SK-N-SH (cell line): Measurements from ENCODE around the gene RRBP1. TPM values are rescaled to one million over a fixed set of nuclear protein-coding genes. Genes with fewer than 3 reads are reported as not detected.

Experiments used
- CTCF ChIA-PET: fragments of 300-600, 350-600 bp; formaldehyde crosslinking; extraction: SDS; loops from one replicate; lab custom pipeline; 2021; lab: Yijun Ruan, JAX
- POLR2A ChIA-PET: fragments of 350-600 bp; sonication (Branson Sonifier 250); formaldehyde crosslinking; extraction: SDS; loops from one replicate; lab custom pipeline; 2020; ENCODE audit warnings: antibody characterized with exemption, inconsistent platforms; lab: Yijun Ruan, JAX
- DNase-seq: peaks from one replicate; pipeline ENCODE4 v3.0.0; 2012
- H2AFZ ChIP-seq: fragments of 200-600 bp; sonication (generic); 2 replicates; pipeline ENCODE4 v1.8.1; 2016; ENCODE audit warnings: antibody characterized with exemption, mild to moderate bottlenecking, low read depth
- H3F3A ChIP-seq: fragments of 200-600 bp; sonication (generic); replicated peaks from 2 replicates; pipeline ENCODE3; 2016; ENCODE audit warnings: antibody characterized with exemption, mild to moderate bottlenecking; ENCODE audit not compliant: insufficient read depth
- H3K27ac ChIP-seq, 2 experiments: fragments of 200-500 bp in 1 of 2; fragments of 200-600 bp in 1 of 2; sonication (Bioruptor generic) in 1 of 2; sonication (generic), shearing (Covaris generic) in 1 of 2; 2 replicates each; pipeline versions ENCODE4 v1.5.1 to v1.6.1; 2014 to 2016; ENCODE audit warnings: low read depth in 2 of 2, inconsistent platforms in 1 of 2, low read length in 1 of 2, mild to moderate bottlenecking in 1 of 2, mixed read lengths in 1 of 2
- H3K27me3 ChIP-seq: fragments of 200-600 bp; sonication (generic), shearing (Covaris generic); 2 replicates; pipeline ENCODE4 v1.6.1; 2016; ENCODE audit warnings: mixed run types; ENCODE audit not compliant: insufficient read depth
- H3K36me3 ChIP-seq, 2 experiments: fragments of 200-500 bp in 1 of 2; fragments of 200-600 bp in 1 of 2; sonication (Bioruptor generic) in 1 of 2; sonication (generic) in 1 of 2; replicated peaks in 1 of 2; 2 replicates each; pipeline versions ENCODE3 to v1.5.1; 2014 to 2016; ENCODE audit warnings: low read length in 1 of 2, mild to moderate bottlenecking in 1 of 2; ENCODE audit not compliant: insufficient read depth in 2 of 2, control insufficient read depth in 1 of 2
- H3K4me1 ChIP-seq, 2 experiments: fragments of 200-500 bp in 1 of 2; fragments of 200-600 bp in 1 of 2; sonication (Bioruptor generic) in 1 of 2; sonication (generic), shearing (Covaris generic) in 1 of 2; 2 replicates each; pipeline versions ENCODE4 v1.5.1 to v1.6.1; 2014 to 2016; ENCODE audit warnings: low read depth in 1 of 2, low read length in 1 of 2, mixed run types in 1 of 2; ENCODE audit not compliant: insufficient read depth in 2 of 2, control insufficient read depth in 1 of 2
- H3K4me2 ChIP-seq: fragments of 200-600 bp; sonication (generic), shearing (Covaris generic); 2 replicates; pipeline ENCODE4 v1.6.1; 2017; ENCODE audit warnings: mixed run types
- H3K4me3 ChIP-seq, 2 experiments: fragments of 200-500 bp in 1 of 2; fragments of 200-600 bp in 1 of 2; sonication (Bioruptor generic) in 1 of 2; sonication (generic), shearing (Covaris generic) in 1 of 2; 2 replicates each; pipeline versions ENCODE4 v1.5.1 to v1.8.1; 2014 to 2016; ENCODE audit warnings: low read depth in 2 of 2, inconsistent platforms in 1 of 2, low read length in 1 of 2, mild to moderate bottlenecking in 1 of 2, mixed read lengths in 1 of 2, moderate library complexity in 1 of 2
- H3K79me2 ChIP-seq: fragments of 200-600 bp; sonication (generic); 2 replicates; pipeline ENCODE4 v1.8.1; 2017; ENCODE audit warnings: mild to moderate bottlenecking; ENCODE audit not compliant: insufficient read depth
- H3K9ac ChIP-seq: fragments of 200-600 bp; sonication (generic); 2 replicates; pipeline ENCODE4 v1.6.1; 2017; ENCODE audit warnings: mixed run types
- H3K9me2 ChIP-seq: fragments of 200-600 bp; sonication (generic); 2 replicates; pipeline ENCODE4 v1.6.1; 2017; ENCODE audit warnings: mixed run types
- H3K9me3 ChIP-seq: fragments of 200-600 bp; sonication (generic); 2 replicates; pipeline ENCODE4 v1.6.1; 2017; ENCODE audit warnings: mixed run types, mild to moderate bottlenecking, moderate library complexity
- H4K20me1 ChIP-seq: fragments of 200-600 bp; sonication (generic); 2 replicates; pipeline ENCODE4 v1.6.1; 2017; ENCODE audit warnings: mild to moderate bottlenecking, mixed run types; ENCODE audit not compliant: insufficient read depth
- EP300 ChIP-seq, 2 experiments: IDR thresholded peaks; 2 replicates each; pipeline versions ENCODE4 v1.4.0 to v1.6.1; 2012; ENCODE audit warnings: borderline replicate concordance in 1 of 2, low read depth in 1 of 2, low read length in 1 of 2
- FOSL2 ChIP-seq: IDR thresholded peaks from 2 replicates; pipeline ENCODE4 v1.4.0; 2012; ENCODE audit warnings: low read depth, mild to moderate bottlenecking, moderate library complexity, borderline replicate concordance
- FOXJ3 ChIP-seq: sonication (generic); formaldehyde crosslinking; IDR thresholded peaks from 2 replicates; pipeline ENCODE4 v1.5.1; 2020; ENCODE audit warnings: mild to moderate bottlenecking, missing genetic modification reagents
- GATA2 ChIP-seq: sonication (generic); formaldehyde crosslinking; IDR thresholded peaks from 2 replicates; pipeline ENCODE4 v1.5.0; 2020; ENCODE audit warnings: mild to moderate bottlenecking, missing genetic modification reagents
- JUND ChIP-seq: IDR thresholded peaks from 2 replicates; pipeline ENCODE4 v1.4.0; 2012
- MEF2A ChIP-seq: IDR thresholded peaks from 2 replicates; pipeline ENCODE4 v1.4.0; 2012; ENCODE audit warnings: low read depth, borderline replicate concordance
- NFIC ChIP-seq: IDR thresholded peaks from 2 replicates; pipeline ENCODE4 v1.4.0; 2012; ENCODE audit warnings: borderline replicate concordance
- NRF1 ChIP-seq: IDR thresholded peaks from 2 replicates; pipeline ENCODE4 v1.6.1; 2012; ENCODE audit warnings: low read depth, mild to moderate bottlenecking, low read length
- POLR2AphosphoS5 ChIP-seq: IDR thresholded peaks from 2 replicates; pipeline ENCODE4 v1.6.1; 2012; ENCODE audit warnings: low read depth, low read length
- RAD21 ChIP-seq: IDR thresholded peaks from 2 replicates; pipeline ENCODE4 v1.6.1; 2012; ENCODE audit warnings: mild to moderate bottlenecking, low read length
- RCOR1 ChIP-seq: fragments of 150-350 bp; IDR thresholded peaks from 2 replicates; pipeline ENCODE4 v1.6.1; 2017; ENCODE audit warnings: antibody characterized with exemption, low read length
- RFX5 ChIP-seq: IDR thresholded peaks from 2 replicates; pipeline ENCODE4 v1.6.1; 2012; ENCODE audit warnings: mild to moderate bottlenecking, improper control_type of control experiment, low read length
- SIN3A ChIP-seq: IDR thresholded peaks from 2 replicates; pipeline ENCODE4 v1.6.1; 2012; ENCODE audit warnings: low read depth, mild to moderate bottlenecking, low read length, moderate library complexity, borderline replicate concordance
- SMC3 ChIP-seq: IDR thresholded peaks from 2 replicates; pipeline ENCODE4 v1.6.1; 2012; ENCODE audit warnings: low read depth, low read length, improper control_type of control experiment
- TAF1 ChIP-seq: IDR thresholded peaks from 2 replicates; pipeline ENCODE4 v1.6.1; 2012; ENCODE audit warnings: low read depth, mild to moderate bottlenecking, low read length, moderate library complexity, borderline replicate concordance
- YY1 ChIP-seq: IDR thresholded peaks from 2 replicates; pipeline ENCODE4 v1.4.0; 2012; ENCODE audit warnings: low read depth, mild to moderate bottlenecking
- WGBS: methylation state at CpG from one replicate; pipeline ENCODE4 v1.1.6; 2017; ENCODE audit warnings: low lambda C conversion rate; 5-methylcytosine and 5-hydroxymethylcytosine counted together
- polyA plus RNA-seq, 3 experiments: library from polyadenylated mRNA; depleted of rRNA; stranded (reverse); fragments of >200 nt; gene quantifications; 2 replicates each; pipeline ENCODE4 v1.2.3, GENCODE V29; 2012
- TF ChIP-seq, protein P1 (sequence below): fragments of 150-350 bp; IDR thresholded peaks from 2 replicates; pipeline ENCODE4 v1.6.1; 2016; ENCODE audit warnings: mild to moderate bottlenecking, low read depth, low read length
- TF ChIP-seq, protein P2 (sequence below): IDR thresholded peaks from 2 replicates; pipeline ENCODE4; 2012

RRBP1 gene
- polyA plus RNA-seq, 1 of the 3 experiments (the other 2 are of a cell fraction): 50.2 TPM

DNA sequence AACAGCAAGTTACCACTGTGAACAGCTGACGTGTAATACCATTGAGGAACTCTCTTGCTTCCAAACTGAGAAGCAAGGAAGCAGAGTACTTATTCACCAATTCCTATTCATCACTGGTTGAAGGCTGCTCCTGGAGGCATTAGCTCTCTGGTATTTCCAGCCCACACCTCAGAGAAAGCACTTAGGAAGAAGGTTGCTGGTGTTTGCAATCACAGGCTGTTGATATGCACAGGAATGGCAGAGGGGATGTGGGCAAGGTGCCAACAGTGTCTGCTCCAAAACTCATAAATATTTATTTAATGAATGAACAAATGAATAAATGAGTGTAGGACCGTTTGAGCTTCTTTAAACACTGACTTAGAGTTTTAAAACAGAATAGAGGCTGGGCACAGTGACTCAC lies 6.9 kb upstream of the RRBP1 start (continued):
- no peak for TF ChIP-seq GATA2 (CRISPR knock-in tag)
- no peak for TF ChIP-seq POLR2AphosphoS5
- no peak for TF ChIP-seq SIN3A

DNA sequence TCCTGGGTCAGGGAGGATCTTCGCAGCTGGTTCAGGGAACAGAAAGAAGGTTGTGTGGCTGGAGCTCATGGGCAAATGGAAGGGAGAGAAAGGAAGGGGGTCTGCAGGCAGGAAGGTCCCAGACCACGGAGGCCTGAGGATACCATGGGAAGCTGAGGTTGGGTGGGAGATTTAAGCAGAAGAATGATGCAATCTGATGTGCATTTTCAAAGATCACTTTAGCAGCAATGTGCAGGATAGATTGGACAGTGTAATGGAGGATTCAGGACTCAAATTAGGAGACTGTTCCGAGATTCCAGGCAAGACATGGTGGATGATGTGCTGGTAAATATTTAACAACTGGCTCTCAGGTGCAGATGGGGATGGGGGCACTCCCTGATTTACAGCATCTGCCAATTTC lies 5.8 kb upstream of the RRBP1 start:
- peaks cover 32% of the 10 kb centered on the region for H3K27me3 ChIP-seq
- WGBS: 10% methylated on average over 3 of the region's 3 CpGs
- DNase-seq: no peak
- CTCF ChIA-PET: interaction anchor here (1.0 to 2.1 kb wide), 2 partner anchors 10 to 251 kb away, joined by 3 to 8 read pairs; no protein-coding TSS in a partner anchor
- H3K36me3 ChIP-seq: no peaks in the 10 kb centered on the region
- no peak overlapping the region for H3K4me3 ChIP-seq
- no peaks in the 10 kb centered on the region for H3K9me2 ChIP-seq
- peaks cover 0 to under 1% of the 10 kb centered on the region in 2 experiments; a peak in 1 of 4 replicates for H3K4me1 ChIP-seq
- no peak overlapping the region for H3K4me2 ChIP-seq
- TF ChIP-seq EP300 (IDR thresholded peaks at IDR 0.05; ENCODE audit: borderline replicate concordance in 1 of 2, low read depth in 1 of 2, low read length in 1 of 2): no peak
- TF ChIP-seq YY1: no peak
- TF ChIP-seq, protein P1, sequence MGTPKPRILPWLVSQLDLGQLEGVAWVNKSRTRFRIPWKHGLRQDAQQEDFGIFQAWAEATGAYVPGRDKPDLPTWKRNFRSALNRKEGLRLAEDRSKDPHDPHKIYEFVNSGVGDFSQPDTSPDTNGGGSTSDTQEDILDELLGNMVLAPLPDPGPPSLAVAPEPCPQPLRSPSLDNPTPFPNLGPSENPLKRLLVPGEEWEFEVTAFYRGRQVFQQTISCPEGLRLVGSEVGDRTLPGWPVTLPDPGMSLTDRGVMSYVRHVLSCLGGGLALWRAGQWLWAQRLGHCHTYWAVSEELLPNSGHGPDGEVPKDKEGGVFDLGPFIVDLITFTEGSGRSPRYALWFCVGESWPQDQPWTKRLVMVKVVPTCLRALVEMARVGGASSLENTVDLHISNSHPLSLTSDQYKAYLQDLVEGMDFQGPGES: no peak
- TF ChIP-seq TAF1: no peak
- no peak for TF ChIP-seq NFIC
- TF ChIP-seq MEF2A: no peak
- TF ChIP-seq JUND: no peak
- TF ChIP-seq, protein P2, sequence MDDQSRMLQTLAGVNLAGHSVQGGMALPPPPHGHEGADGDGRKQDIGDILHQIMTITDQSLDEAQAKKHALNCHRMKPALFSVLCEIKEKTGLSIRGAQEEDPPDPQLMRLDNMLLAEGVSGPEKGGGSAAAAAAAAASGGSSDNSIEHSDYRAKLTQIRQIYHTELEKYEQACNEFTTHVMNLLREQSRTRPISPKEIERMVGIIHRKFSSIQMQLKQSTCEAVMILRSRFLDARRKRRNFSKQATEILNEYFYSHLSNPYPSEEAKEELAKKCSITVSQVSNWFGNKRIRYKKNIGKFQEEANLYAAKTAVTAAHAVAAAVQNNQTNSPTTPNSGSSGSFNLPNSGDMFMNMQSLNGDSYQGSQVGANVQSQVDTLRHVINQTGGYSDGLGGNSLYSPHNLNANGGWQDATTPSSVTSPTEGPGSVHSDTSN: no peak
- no peak for TF ChIP-seq SMC3
- no peak for TF ChIP-seq NRF1
- no peak for TF ChIP-seq SIN3A
- TF ChIP-seq FOXJ3 (CRISPR knock-in tag): no peak
- TF ChIP-seq RFX5: no peak
- no peak for TF ChIP-seq GATA2 (CRISPR knock-in tag)
- TF ChIP-seq RAD21: no peak
- no peak for TF ChIP-seq FOSL2
- no peak for TF ChIP-seq RCOR1
- TF ChIP-seq, all 33 proteins: peak for 0
- no peak overlapping the region for H2AFZ ChIP-seq
- POLR2A ChIA-PET: no interaction called here
- no peaks in the 10 kb centered on the region for H3F3A ChIP-seq
- no peaks in the 10 kb centered on the region for H3K9me3 ChIP-seq
- H3K27ac ChIP-seq: no peak overlapping the region
- no peaks in the 10 kb centered on the region for H3K79me2 ChIP-seq
- no peak overlapping the region for H3K9ac ChIP-seq
- H4K20me1 ChIP-seq: no peaks in the 10 kb centered on the region
